GM19467 (cell line): Measurements from ENCODE around the gene ECEL1.
"Not testable (repeated sequence)": the region's sequence is repeated elsewhere in the genome, so short reads cannot be mapped to it uniquely, and the experiment has no call there.

Experiments used
- ATAC-seq: cut with Tn5 transposase; IDR thresholded peaks from one replicate; pipeline ENCODE4 v1.9.1; 2021; ENCODE audit warnings: mild to moderate bottlenecking, moderate library complexity; ENCODE audit not compliant: unreplicated experiment

The ECEL1 gene

GRCh38 chr2:232444409-232445148, 43.1 kb downstream of the ECEL1 start:
- no peak for ATAC-seq

- ATAC-seq, result not testable (repeated sequence)
These were observed 43.8 kb downstream of the ECEL1 start for GRCh38 chr2:232443669-232444408.

GRCh38 chr2:232443047-232443446, 44.6 kb downstream of the ECEL1 start:
- ATAC-seq, result not testable (repeated sequence)

GRCh38 chr2:232442431-232442830, 45.2 kb downstream of the ECEL1 start:
- not testable (repeated sequence) for ATAC-seq

GRCh38 chr2:232441922-232442321, 45.7 kb downstream of the ECEL1 start:
- not testable (repeated sequence) for ATAC-seq

- no peak for ATAC-seq
These were observed 46.4 kb downstream of the ECEL1 start for GRCh38 chr2:232441147-232441651.

GRCh38 chr2:232440220-232441018, 47.2 kb downstream of the ECEL1 start:
- ATAC-seq, result peak; percentile 60

- no peak for ATAC-seq
These were observed 47.9 kb downstream of the ECEL1 start for GRCh38 chr2:232439758-232440135.

- ATAC-seq, result no peak
These were observed 48.5 kb downstream of the ECEL1 start for GRCh38 chr2:232438951-232439757.

- ATAC-seq, result no peak
These were observed 49.5 kb downstream of the ECEL1 start for GRCh38 chr2:232438091-232438490.

GRCh38 chr2:232437195-232437571, 50.5 kb downstream of the ECEL1 start:
- no peak for ATAC-seq

- no peak for ATAC-seq
These were observed 51.0 kb downstream of the ECEL1 start for GRCh38 chr2:232436381-232437194.

GRCh38 chr2:232435805-232436204, 51.8 kb downstream of the ECEL1 start:
- ATAC-seq, result no peak

- no peak for ATAC-seq
These were observed 52.3 kb downstream of the ECEL1 start for GRCh38 chr2:232435375-232435648.

GRCh38 chr2:232434563-232435374, 52.9 kb downstream of the ECEL1 start:
- no peak for ATAC-seq

GRCh38 chr2:232434091-232434490, 53.5 kb downstream of the ECEL1 start:
- ATAC-seq, result no peak

- not testable (repeated sequence) for ATAC-seq
These were observed 54.0 kb downstream of the ECEL1 start for GRCh38 chr2:232433622-232434021.

- no peak for ATAC-seq
These were observed 54.9 kb downstream of the ECEL1 start for GRCh38 chr2:232432598-232433184.
